ENCODE data around the gene C4orf51.
"Not testable (repeated sequence)": the region's sequence is repeated elsewhere in the genome, so short reads cannot be mapped to it uniquely, and the experiment has no call there.

C4orf51 gene

DNA sequence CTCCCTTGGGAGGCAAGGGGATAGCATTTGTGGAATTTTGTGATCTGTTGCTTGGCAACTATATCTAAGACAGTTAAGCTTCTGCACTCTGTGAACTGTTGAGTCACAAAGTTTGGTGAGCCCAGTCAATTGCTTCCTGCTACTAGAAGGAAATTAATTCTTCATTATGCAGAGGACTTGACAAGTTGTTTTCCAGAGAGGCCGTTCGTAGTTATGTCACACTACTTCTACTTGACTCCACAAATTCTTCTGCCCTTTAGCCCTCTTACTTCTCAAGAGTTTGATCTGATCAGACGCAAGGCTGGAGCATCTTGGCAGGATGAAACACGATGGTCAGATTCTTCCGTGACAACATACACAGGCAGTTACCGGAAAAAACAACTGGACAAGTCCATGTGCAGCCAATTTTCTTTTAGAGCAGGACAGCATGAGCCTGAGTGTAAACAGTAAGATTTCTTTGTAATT, at the start of gene C4orf51:
C4orf51 (plus strand) TSS at position 156 of the 465 bp plus-strand sequence; CDS start at position 214, 58 bp downstream.
- DNase-seq (ENCODE audit: low spot score) = no peak

DNA sequence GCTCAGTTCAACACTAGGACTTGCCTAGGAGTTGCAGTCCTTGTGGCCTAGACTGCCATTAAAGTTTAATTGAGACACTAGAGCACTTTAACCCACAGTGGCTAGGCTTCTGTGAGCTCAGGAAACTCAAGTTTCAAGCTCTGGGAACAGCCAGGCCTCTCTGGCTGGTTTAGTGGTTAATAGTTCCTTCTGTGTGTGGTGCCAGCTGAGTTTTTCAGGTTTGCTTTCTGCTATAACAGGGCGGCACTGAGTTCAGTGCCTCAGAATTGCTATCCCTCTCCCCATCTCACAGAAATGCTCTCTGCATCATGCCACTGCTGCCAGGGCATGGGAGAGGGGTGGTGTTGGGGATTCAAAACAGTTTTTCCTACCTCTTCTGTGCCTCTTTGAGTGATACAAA, 44.8 kb upstream of the C4orf51 start:
- no peak for DNase-seq (ENCODE audit: low spot score)

DNA sequence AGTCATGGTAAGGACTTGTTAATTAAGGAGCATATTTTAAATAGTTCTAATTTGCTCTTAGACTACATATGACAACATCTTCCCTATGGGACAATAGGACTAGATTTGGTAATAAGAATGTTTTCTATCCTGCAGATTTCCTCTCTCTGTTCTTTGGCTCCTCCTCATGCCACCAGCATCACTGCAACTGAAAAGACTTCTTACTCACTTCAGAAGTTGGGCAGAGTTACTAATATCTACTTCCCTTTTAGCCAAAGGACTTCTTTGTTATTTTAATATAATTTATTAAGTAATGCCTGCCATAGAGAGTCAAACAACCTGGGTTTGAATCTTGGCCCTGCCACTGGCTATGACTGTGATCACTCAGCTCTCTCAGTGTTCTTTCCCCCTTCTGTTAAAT, 44.3 kb upstream of the C4orf51 start:
- no peak for DNase-seq (ENCODE audit: low spot score)

DNA sequence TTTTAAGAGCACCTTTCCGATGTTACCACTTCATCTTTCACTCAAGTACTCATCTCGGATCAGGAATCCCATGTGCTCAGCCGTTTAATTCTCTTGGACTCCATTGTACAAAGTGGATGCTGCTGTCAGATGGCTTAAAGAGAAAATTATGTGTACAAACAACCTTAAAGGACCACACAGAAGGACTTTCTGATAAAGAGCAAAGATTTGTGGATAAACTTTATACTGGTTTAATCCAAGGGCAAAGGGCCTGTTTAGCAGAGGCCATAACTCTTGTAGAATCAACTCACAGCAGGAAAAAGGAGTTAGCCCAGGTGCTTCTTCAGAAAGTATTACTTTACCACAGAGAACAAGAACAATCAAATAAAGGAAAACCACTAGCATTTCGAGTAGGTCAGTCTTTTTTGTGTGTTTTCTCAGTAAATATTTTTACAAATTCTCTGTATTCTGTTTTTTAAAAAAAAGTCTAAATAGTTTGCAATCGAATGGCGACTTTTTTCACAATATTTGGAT, 40.7 kb upstream of the C4orf51 start:
- no peak for DNase-seq (ENCODE audit: low spot score)

DNA sequence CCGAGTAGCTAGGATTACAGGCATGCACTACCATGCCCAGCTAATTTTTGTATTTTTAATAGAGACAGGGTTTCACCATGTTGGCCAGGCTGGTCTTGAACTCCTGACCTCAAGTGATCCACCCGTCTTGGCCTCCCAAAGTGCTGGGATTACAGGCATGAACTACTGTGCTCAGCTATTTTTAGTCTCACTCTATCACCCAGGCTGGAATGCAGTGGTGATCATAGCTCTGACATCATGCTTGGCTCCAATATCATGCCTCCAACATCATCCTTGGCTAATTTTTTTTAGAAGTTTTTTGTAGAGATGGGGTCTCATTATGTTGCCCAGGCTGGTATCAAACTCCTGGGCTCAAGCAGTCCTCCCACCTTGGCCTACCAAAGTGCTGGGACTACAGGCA, 39.7 kb upstream of the C4orf51 start:
- DNase-seq (ENCODE audit: low spot score) = not testable (repeated sequence)

DNA sequence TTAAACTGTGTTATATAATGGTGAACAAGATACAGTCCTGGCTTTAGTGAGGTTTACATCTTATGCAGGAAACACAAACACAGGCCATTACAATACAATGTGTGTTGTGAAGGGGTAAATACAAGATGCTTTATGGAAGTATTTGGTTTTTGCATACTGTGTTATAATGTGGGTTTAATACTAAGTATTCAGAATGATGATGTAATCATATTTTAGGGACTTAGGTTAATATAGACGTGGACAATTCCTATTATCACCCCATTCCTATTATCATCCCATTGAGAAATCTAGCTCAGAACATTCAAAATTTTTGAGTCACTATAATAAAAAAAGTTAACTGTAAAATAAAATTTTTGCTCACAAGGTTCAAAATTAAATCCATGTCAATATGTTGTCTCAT, 36.7 kb upstream of the C4orf51 start:
- DNase-seq (ENCODE audit: low spot score) = no peak

DNA sequence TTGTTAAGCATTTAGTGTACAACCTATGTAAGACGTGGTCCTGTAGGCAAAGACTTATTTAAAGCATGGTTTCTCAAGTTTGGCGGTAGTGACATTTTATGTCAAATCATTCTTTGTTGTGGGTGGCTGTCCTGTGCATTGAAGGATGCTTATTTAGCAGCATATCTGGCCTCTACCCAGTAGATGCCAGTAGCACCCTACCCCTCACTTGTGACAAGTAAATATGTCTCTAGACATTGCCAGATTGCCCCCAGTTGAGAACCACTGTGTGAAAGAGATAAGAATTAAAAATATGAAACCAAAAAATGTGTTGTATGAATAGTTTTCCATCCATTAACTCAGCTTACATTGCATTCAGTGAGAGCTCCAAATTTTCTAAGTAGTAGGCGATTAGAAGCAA, 35.2 kb upstream of the C4orf51 start:
- peak; percentile 9 for DNase-seq (ENCODE audit: low spot score)

DNA sequence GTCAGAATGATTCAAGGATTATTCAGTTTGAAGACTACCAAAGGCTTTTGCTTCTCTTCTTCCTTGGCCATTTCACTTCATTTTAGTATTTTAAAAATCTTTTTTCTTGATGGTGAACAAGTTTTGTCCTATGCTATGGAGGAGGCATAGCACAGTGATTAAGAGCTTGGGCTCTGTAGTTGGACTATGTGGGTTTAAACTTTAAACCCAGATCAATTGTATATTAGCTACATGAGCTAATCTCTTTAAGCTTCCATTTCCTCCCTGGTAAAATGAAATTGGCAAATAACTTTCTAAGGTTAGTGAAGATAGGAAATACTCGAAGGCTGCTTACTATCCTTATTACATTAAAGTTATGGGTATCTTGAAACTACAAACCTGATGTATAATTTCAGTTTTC, 23.8 kb upstream of the C4orf51 start:
- no peak for DNase-seq (ENCODE audit: low spot score)

DNA sequence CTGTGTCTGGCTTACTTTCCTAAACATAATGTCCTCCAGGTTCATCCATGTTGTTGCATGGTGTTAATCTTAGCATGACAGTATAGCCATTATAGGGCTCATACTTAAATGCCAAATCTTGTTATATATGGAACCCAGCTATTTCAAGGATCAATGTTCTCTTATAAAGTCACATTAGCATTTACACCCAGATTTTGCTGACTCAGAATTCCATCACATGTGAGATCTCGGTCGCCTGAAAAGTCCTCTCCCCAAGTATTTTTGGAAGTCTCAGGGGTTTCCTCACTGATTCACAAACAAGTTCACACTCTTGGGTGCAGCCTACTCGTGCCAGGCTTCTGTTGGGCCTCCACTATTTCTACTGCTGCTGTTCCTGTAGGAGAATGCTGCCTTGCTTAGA, 19.9 kb upstream of the C4orf51 start:
- no peak for DNase-seq (ENCODE audit: low spot score)

DNA sequence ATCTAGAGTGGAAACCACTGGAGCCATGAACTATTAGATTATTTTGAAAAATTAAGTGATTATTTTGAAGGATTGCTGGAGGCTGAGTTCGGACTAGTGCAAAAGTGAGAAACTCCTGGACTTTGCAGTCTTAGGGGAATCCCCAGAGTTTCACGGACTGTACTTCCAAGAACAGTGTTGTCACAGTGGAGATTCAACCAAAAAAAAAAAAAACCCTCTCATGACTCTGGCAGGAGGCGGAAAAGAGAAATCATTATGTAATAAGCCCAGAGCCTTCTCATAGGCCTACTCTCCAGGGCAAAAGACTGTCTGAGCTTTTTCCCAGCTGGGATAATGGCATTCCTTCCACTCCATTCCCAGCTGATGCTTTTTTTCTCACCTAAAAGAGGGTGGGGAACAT, 16.8 kb upstream of the C4orf51 start:
- no peak for DNase-seq (ENCODE audit: low spot score)

DNA sequence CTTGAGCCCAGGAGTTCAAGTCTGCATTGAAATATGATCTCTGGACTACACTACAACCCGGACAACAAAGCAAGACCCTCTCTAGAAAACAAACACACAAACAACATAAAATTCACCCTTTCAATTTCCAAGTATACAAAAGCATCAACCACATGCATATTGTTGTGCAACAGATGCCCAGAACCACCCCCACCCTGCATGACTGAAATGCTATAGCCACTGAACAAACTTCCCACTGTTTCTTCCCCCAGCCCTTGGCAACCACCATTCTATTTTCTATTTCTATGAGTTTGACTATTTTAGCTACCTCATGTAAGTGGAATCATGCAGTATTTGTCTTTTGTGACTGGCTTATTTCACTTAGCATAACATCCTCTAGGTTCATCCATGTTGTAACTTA, 14.2 kb upstream of the C4orf51 start:
- no peak for DNase-seq (ENCODE audit: low spot score)

DNA sequence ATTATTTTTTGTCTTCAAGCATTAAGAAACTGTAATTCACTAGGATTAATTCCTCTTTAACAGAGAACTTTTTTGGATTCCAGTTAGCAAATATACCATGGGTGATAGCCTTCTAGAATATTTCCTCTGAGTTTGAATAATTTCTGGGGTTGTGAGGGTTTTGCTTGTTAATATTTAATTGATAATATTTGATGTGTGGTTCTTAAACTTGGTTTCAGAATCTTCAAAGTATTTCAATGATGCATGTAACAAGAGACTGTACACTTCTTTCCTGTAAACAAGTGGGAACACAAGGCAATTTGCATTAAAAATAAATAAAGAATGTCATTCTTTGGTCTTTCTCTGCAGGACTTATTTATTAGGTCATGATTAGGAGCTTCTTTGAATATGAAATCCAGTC, 9.5 kb upstream of the C4orf51 start:
- no peak for DNase-seq (ENCODE audit: low spot score)

DNA sequence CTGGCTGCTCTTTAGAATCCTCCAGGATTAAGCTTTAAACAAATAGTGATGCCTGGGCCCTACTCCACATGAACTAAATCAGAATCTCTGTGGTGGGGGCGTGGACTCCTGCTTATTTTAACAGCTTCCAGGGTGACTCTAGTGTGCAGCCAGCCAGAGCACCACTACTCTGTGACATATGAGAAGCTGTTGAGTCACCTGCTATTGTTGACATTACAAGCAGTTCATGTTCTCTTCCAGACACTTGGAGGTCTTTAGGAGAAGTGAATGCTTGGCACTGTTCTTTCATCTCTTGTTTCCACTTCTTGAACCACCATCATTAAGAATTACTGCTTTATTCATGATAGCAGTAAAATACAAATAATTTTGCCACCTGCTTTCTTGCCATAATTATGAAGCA, 426 bp upstream of the C4orf51 start:
- DNase-seq (ENCODE audit: low spot score) = no peak

DNA sequence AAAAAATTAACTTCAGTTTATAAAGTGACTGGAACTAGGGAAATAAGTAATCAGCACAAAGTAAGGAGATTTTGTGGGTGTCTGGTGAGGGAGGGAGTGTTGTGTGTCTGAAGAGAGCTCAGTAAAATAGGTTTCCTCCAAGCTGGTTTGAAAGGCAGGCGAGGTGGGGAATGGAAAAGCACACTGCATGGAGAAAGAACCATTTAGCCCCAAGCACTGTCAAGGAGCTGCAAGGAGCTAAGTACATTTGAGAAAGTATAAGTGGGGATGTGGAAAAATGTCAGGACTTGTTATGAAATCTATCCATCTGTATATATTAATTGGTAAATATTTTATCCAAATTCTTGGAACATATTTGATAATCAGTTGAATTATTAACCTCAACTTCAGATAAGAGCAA, 956 bp downstream of the C4orf51 start:
- no peak for DNase-seq (ENCODE audit: low spot score)

DNA sequence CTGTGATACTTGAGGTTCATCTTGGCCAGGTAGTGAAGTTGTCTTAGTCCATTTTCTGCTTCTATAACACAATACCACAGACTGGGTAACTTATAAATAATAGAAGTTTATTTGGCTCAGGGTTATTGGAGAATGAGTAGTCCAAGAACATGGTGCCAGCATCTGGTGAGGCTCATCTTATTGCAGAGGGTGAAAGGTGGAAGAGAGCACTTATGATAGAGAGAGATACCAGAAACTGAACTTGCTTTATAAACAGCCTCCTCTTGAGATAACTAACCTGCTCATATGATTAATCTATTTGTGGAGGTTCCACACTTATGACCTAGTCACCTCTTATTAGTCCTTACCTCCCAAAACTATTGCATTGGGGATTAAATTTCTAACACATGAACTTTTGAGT, 1.6 kb downstream of the C4orf51 start:
- DNase-seq (ENCODE audit: low spot score) = no peak

DNA sequence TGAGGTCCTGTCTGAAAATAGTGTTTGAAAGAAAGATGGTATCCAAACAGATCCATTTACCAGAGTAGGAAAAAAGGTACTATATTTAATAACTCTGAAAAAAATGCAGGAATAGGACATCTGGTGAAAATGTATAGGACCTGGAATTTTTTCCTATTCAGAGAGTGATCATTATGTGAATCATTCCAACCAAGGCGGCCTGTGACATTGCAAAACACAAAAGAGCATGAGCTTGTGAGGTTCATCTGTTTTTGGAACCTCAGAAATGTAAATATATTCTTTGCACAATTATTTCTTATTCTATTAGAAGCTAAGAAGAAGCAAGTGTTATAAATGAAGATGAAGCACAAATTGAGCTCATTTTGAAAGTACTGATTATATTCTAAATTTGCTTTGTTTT, 2.0 kb downstream of the C4orf51 start:
- no peak for DNase-seq (ENCODE audit: low spot score)

DNA sequence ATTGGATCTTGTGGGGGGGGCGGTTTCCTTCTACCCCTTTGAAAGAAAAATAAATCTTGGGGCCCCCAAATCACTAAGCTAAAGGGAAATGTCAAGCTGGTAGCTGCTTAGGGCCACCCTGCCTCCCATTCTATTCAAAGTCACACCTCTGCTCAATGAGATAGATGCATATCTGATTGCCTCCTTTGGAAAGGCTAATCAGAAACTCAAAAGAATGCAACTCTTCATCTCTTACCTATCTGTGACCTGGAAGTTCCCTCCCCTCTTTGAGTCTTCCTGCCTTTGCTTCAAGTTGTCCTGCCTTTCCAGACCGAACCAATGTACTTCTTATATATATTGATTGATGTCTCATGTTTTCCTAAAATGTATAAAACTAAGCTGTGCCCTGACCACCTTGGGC, 7.0 kb downstream of the C4orf51 start:
- DNase-seq (ENCODE audit: low spot score) = no peak

DNA sequence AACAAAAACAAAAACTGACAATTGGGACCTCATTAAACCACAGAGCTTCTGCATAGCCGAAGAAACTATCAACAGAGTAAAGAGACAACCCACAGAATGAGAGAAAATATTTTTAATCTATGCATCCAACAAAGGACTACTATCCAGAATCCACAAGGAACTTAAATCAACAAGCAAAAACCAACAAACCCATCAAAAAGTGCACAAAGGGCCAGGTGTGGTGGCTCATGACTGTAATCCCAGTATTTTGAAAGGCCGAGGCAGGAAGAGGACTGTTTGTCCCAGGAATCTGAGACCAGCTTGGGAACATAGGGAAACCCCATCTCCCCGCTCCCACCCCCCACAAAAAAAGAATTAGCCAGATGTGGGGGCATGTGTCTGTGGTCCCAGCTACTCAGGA, 10.7 kb downstream of the C4orf51 start:
- no peak for DNase-seq (ENCODE audit: low spot score)

DNA sequence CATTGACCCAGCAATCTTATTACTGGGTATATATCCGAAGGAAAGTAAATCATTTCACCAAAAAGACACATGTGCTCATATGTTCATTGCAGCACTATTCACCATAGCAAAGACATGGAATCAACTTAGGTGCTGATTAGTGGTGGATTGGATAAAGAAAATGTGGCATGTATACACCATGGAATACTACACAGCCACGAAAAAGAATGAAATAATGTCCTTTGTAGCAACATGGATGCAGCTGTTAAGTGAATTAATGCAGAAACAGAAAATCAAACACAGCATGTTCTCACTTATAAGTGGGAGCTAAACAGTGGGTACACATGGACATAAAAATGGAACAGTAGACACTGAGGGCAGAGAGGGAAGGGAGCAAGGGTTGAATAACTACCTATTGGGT, 11.5 kb downstream of the C4orf51 start:
- not testable (repeated sequence) for DNase-seq (ENCODE audit: low spot score)

DNA sequence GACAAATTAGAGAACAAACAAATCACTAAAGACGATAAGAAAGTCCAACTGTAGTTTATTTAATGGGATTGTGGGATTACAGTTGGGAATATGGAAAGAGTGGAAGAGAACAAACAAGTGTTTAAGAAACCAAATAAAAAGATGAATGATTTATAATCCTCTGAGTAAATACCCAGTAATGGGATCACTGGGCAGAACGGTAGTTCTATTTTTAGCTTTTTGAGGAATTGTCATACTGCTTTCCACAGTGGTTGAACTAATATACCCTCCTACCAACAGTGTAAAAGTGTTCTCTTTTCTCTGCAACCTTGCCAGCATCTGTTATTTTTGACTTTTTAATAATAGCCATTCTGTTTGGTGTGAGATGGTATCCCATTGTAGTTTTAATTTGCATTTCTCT, 15.0 kb downstream of the C4orf51 start:
- no peak for DNase-seq (ENCODE audit: low spot score)

DNA sequence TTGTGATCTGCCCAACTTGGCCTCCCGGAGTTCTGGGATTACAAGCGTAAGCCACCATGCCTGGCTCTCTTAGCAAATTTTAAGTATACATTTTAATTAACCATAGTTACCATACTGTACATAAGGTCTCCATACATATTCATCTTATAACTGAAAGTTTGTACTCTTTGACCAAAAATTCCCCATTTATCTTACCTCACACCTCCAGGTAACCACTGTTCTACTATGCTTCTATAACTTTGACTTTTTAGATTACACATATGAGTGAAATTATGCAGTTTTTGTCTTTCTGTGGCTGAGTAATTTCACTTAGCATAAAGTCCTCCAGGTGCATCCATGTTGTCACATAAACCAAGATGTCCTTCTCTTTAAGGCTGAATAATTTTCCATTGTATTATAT, 17.4 kb downstream of the C4orf51 start:
- DNase-seq (ENCODE audit: low spot score) = no peak

DNA sequence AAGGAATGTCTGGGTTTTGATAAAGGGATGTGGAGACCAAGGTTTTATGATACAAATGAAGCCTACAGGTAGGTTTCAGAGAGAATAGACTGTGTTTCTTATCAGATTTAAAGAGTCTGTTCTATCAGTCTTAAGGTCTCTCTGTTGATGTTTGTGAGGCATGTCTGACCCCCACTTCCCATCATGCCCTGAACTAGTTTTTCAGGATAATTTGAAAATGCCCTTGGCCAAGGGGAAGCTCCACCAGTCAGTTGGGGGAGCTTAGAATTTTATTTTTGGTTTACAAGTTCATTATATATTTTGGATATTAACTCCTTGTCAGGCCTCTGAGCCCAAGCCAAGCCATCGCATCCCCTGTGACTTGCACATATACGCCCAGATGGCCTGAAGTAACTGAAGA, 18.6 kb downstream of the C4orf51 start:
- DNase-seq (ENCODE audit: low spot score) = no peak

DNA sequence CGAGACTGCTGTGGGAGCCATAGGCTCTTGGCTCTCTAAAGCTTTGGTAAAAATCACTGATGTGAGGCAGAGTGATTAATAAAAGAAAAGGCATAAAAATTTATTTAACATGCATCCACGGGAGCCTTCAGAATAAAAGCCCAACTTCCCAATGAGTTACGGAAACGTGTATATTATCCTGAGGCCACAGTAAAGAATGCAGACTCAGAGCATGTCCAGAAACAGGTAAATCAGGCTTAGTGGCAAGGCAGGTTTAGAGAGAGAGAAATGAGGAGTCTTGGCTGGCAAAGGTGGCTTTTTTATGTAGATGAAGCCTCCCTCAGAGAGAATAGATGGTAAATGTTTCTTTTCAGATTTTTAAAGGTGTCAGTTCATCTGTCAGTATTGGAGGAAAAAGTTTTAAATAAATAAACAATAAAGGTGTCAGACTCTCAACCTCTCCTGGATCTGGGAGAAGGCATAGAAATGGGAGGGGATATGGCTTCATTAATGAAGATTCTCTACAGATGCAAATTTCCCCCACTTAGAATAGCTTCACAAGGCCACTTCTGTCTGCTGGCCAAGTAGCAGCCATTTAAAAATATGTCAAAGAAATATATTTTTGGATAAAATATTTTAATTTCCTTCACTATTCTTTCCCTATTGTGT, 24.0 kb downstream of the C4orf51 start:
- no peak for DNase-seq (ENCODE audit: low spot score)

DNA sequence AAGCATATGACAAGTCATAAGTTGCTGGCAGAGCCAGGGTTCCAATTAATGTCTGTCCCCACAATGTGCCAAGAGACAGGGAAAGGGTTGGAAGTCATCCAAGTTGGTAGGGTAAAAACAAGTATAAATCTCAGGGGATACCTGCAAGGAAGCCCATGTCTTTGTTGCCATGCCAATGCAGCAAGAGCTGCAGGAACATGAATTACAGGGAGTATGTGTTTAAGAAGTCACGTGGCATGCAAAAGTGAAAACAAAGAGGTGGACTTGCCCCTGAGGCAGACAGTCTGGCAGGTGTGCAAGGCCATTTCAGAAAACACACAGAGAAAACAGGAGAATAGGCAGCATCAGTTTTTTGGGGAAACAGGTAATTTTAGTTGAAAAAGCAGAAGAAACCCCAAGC, 29.4 kb downstream of the C4orf51 start:
- DNase-seq (ENCODE audit: low spot score) = peak; percentile 33

Measured in cerebellar cortex (tissue), 1 donor.